ENCODE measurements around the gene HOXC12. TPM values are rescaled to one million over a fixed set of nuclear protein-coding genes. Genes with fewer than 3 reads are reported as not detected.
A peak's percentile ranks its signal among the peaks of the same experiment; 100 is the strongest.

Gene HOXC12
- total RNA-seq, 1 donor from 2014 or later = 0.22 TPM

GRCh38 chr12:53967421-53967925, 12.8 kb downstream of the HOXC12 start:
- peak; percentile 22 for ATAC-seq

GRCh38 chr12:53968214-53969127, 13.8 kb downstream of the HOXC12 start:
- intact Hi-C loops (cut with DNase I) = no loop called here
- ATAC-seq (no peak), DNase-seq (ENCODE audit: low spot score) (no peak)

More at GRCh38 chr12:53967421-53967925, 12.8 kb downstream of the HOXC12 start:
- intact Hi-C loops (cut with DNase I) = loop anchor here (1.0 kb wide), 1 partner anchor 33 kb away; no protein-coding TSS in a partner anchor
- DNase-seq (ENCODE audit: low spot score) = no peak

DNA sequence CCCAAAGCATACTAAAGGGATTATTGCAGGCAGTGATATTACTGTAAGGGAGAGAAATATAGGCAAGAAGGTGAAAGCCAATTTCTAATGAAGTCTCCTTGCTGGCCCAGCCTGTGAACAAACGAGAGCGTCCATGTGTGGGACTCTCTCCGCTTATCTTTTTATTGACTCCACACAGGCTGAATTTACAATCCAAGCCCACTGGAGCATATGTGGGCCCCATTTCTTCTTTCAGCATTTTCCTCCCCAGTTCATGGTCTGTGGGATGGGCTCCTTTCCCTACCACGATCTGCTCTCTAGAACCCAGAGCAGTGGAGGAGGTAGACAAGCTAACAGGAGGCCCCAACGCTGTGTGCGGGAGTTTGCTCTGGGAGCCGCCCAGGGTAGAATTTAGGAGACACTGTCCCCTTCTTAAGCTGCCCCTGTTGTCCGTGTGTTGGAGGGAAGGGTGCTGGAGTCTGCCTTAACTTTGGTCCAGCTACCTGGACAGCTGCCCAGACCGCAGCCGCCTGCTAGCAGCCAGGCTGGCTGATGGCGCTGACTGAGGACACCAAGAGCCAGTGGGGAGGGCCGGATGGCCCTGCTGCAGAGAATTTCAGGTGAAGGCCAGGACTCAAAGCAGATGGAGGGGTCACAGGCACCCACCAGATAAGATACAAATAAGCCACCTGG, 15.0 kb downstream of the HOXC12 start:
- DNase-seq (ENCODE audit: low spot score) (no peak), ATAC-seq (no peak)
- intact Hi-C loops (cut with DNase I) = no loop called here

DNA sequence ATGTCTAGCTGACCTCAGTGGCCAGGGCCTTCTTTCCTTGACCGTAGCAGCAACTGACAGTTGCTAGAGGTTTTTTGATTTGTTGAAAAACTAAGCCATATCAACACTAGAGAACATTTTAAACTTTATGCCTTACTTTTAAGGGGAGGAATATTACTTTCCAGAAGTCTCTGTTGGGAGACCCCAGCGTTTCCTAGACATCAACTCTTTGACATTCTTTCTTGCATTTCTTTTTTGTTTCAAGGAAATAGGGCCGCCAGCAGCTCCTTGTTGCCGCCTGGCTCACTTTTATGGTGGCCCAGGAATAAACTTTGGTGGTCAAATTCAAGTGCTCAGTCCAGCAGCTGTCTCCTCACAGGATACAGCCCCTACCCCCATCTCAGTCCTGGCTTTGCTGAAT, 15.7 kb downstream of the HOXC12 start:
- ATAC-seq = no peak
- DNase-seq (ENCODE audit: low spot score) = no peak
- intact Hi-C loops (cut with DNase I) = no loop called here

DNA sequence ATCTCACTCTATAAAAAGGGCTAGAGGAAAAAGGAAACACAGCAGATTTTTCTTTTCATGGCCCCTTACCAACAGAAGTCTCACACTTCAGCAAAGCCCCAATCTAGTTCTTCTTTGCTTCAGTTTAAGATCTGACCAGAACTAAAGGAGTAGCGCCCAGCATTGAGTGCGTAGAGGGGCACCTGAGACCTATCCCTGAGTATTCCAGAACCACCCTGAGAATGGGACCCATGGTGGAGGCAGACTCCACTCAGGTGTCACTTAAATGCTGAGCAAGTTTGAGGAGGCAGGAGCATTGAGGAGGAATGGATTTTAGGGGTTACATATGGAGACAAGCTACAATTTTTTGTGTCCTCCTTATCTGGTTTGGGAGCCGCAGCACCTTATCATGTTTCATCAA, 16.4 kb downstream of the HOXC12 start:
- DNase-seq (ENCODE audit: low spot score) (no peak), ATAC-seq (no peak)
- intact Hi-C loops (cut with DNase I) = no loop called here

DNA sequence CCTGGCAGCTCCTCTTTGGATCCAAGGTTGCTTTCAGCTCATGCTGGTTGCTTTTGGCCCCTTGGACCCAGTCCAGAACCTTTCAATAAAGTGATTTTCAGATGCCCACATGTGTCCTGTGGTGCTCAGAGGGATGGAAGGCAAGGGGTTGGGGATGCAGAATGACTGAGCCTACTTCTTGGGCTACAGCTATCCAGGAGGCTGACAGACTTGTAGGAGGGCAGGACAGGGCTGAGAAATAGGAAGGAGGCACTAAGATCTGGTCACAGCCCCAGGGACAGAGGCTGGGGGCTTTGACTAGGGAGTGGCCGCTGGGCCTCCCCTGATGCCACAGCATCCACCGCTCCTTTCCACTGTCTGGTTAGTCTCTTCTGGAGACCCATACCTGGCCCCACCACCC, 17.0 kb downstream of the HOXC12 start:
- DNase-seq (ENCODE audit: low spot score) = no peak
- no peak for ATAC-seq
- intact Hi-C loops (cut with DNase I) = no loop called here

- intact Hi-C loops (cut with DNase I) = no loop called here
- DNase-seq (ENCODE audit: low spot score) = no peak
- ATAC-seq = no peak
Measured at GRCh38 chr12:53972152-53972702, 17.5 kb downstream of the HOXC12 start.

GRCh38 chr12:53972722-53973235, 18.1 kb downstream of the HOXC12 start, which contains the start of gene HOXC11:
Gene HOXC11 (plus strand): TSS chr12:53973126. CDS start chr12:53973242, 116 bp downstream.
- peak; percentile 16 for ATAC-seq
- intact Hi-C loops (cut with DNase I) = no loop called here
- no peak for DNase-seq (ENCODE audit: low spot score)

DNA sequence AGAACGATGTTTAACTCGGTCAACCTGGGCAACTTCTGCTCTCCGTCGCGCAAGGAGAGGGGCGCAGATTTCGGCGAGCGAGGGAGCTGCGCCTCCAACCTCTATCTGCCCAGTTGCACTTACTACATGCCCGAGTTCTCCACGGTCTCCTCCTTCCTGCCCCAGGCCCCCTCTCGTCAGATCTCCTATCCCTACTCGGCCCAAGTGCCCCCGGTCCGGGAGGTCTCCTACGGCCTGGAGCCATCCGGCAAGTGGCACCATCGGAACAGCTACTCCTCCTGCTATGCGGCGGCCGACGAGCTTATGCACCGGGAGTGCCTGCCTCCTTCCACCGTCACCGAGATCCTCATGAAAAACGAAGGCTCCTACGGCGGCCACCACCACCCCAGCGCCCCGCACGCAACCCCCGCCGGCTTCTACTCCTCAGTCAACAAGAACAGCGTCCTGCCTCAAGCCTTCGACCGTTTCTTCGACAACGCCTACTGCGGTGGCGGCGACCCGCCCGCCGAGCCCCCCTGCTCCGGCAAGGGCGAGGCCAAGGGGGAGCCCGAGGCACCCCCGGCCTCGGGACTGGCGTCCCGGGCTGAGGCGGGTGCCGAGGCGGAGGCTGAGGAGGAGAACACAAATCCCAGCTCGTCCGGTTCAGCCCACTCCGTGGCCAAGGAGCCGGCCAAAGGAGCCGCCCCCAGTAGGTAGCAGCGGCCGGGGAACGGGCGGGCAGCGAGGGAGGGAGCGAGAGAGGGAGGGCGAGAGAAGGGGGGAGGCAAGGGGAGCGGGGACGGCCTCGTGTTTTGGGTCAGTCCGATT, 18.7 kb downstream of the HOXC12 start:
- intact Hi-C loops (cut with DNase I) = no loop called here
- ATAC-seq (peak; percentile 66), DNase-seq (ENCODE audit: low spot score) (no peak)

DNA sequence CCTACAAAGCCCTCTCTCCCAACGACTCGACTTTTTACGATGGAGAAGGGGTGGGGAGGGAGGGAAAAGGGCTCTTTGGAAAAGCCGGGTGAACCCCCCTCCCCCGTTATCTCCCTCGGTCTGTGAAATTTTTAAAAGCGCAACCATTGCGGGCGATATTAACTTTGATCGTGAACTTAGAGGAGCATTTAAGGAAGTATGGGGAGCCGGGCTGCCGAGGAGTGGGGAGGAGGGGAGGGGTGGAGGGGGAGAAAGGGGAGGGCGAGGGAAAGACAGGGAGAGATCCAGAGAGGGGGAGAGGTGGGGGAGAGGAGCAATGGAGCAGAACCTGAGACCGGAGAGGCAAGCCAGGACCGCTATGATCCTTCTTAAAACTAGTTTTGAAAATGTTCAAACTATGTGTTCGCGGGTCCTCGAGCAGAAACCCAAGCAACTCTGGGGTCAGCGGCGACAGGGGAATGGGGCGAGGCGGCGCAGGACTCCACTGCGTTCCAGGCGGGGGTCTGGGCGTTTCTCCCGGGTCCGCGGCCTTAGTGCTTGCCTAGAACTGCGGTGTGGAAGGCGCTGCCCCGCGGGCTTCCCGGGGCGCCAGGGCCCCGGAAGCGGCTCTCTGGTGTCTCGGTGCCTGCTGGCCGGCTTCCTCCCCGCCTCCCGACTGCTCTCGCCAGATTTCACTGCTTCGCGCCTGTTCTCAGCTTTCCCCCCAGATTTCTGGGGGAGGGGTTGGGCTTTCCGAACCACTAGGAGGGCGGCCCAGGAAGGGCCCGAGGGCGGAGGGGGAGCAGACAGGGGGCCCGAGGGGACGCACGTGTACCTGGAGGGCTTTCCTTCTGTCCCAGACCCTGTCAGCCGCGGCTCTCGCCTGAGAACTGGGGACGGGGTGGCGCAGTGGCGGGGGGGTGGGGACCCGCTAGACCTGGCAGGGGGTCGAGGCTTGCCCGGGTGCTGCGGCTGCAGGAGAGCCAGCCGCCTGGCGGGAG, 19.7 kb downstream of the HOXC12 start, which contains the start of gene HOTAIR:
Gene HOTAIR (minus strand): TSS at position 871 of the 980 bp plus-strand sequence.
- DNase-seq (ENCODE audit: low spot score) = no peak
- intact Hi-C loops (cut with DNase I) = no loop called here
- peak; percentile 57 for ATAC-seq

DNA sequence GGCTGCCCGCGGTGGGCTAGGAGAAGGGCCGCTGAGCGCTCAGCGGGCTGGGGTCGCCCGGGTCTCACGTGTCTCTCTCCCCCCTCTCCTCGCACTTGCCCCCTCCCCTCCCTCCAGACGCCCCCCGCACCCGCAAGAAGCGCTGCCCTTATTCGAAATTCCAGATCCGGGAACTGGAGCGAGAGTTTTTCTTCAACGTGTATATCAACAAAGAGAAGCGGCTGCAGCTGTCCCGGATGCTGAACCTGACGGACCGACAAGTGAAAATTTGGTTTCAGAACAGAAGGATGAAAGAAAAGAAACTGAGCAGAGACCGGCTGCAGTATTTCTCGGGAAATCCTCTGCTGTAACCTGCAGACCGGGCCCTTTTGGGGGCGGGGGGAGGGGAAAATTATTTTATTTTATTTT, 20.4 kb downstream of the HOXC12 start:
- no peak for ATAC-seq
- intact Hi-C loops (cut with DNase I) = no loop called here
- no peak for DNase-seq (ENCODE audit: low spot score)

DNA sequence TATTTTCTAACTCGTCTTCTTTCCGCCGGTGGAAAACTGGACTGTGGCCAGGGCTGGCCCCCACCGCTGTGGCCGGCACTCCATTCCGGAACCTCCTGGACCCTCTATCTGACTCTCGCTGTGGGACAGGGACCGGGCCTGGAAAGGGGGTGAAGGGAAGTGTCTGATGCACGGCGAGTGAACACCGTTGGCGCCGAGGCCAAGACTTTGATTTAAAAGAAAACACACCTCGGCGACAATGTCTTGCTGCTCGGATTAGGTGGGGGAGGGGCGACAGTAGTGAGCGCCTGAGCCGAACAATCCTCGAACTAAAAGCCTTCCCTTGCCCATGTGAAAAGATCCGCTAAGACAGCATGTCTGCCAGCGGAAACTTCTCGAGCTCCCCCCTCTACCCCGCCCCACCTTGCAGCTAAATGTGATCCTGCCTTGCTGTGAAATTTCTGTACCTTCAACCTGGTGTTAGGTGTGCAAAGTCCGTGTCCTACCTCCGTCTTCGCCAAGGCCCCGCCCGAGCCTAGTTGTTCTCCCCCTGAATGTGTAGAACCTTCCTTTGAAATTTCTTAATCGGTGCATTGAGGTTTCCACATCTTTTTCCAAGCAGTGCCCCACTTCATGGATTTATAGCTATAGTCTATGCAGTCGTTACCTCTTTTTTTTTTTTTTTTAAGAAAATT, 20.9 kb downstream of the HOXC12 start:
- intact Hi-C loops (cut with DNase I) = no loop called here
- ATAC-seq (no peak), DNase-seq (ENCODE audit: low spot score) (no peak)

- DNase-seq (ENCODE audit: low spot score) (no peak), ATAC-seq (no peak)
- intact Hi-C loops (cut with DNase I) = no loop called here
Measured at GRCh38 chr12:53976172-53976822, 21.6 kb downstream of the HOXC12 start.

- DNase-seq (ENCODE audit: low spot score) (no peak), ATAC-seq (no peak)
- intact Hi-C loops (cut with DNase I) = no loop called here
Measured at GRCh38 chr12:53976823-53977595, 22.3 kb downstream of the HOXC12 start.

DNA sequence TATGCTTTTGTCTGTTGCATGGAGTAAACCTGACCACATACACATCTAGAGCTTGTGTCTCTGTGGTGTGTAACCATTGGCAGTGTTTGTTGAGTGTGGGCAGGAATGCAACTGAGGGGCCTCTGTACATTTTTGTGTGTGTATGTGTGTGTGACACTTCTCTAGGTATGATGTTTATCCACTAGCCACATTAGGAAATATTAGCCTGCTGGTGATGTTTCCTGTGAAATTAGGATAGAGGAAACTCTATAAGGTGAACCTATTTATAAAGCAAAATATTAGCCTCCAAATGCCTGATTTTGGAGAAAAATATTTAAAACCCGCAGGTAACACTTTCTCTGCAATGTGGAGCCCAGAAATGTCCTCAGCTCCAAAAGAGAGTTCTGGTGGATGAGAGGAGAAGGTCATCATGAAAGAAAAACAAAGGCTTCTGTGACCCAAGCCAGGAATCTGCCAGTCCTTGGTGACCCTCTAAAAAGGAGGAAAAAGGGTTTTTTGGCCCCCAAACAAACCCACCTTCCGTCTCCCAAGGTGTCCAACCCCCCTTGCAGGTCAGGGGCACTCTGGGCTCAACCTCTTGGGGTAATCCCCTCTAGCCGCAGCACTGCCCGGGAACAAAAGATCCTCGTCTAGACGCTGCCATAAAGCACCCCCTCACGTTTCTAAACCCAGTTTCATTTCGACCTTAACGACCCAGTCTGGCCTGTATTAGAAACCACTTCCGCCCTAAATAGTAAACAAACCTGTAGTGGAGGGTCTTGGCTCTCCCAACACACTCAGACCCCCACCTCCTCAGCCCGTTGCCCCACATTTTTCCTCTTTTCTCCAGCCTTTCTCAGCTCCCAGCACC, 23.1 kb downstream of the HOXC12 start:
- intact Hi-C loops (cut with DNase I) = no loop called here
- ATAC-seq (no peak), DNase-seq (ENCODE audit: low spot score) (no peak)

Data from sciatic nerve (tissue), 2 donors.